PC-3 (cell line): ENCODE measurements around the gene SIGLECL1.

Experiments
- CTCF ChIP-seq: fragments of 300-600 bp; sonication (generic); conservative IDR thresholded peaks from 2 replicates; pipeline ENCODE4 v1.5.1; 2017; ENCODE audit warnings: antibody characterized with exemption, low read depth, mild to moderate bottlenecking, low read length
- EZH2 ChIP-seq: fragments of 300-600 bp; sonication (generic); IDR thresholded peaks from one replicate; pipeline ENCODE4 v1.6.1; 2017; ENCODE audit warnings: antibody characterized with exemption, mild to moderate bottlenecking, low read length; ENCODE audit not compliant: unreplicated experiment
- EZH2phosphoT487 ChIP-seq: fragments of 300-600 bp; sonication (generic); IDR thresholded peaks from 2 replicates; pipeline ENCODE4 v1.6.1; 2018; ENCODE audit warnings: mild to moderate bottlenecking, antibody characterized with exemption, low read length, borderline replicate concordance

GRCh38 chr19:51256155-51256625, 5.3 kb downstream of the SIGLECL1 start:
- TF ChIP-seq CTCF (no peak), EZH2 (no peak), EZH2phosphoT487 (no peak)
